GM19238 (cell line): Measurements from ENCODE around the gene TFF3.

Experiments used
- DNase-seq: peaks from one replicate; pipeline ENCODE4 v3.0.0; 2011; ENCODE audit warnings: low spot score; ENCODE audit not compliant: insufficient read length

The TFF3 gene

GRCh38 chr21:42290505-42290904 lies 24.7 kb downstream of the TFF3 start:
- no peak for DNase-seq

GRCh38 chr21:42289926-42290325 lies 25.3 kb downstream of the TFF3 start:
- DNase-seq, result no peak

GRCh38 chr21:42288962-42289361 lies 26.2 kb downstream of the TFF3 start:
- DNase-seq, result no peak

GRCh38 chr21:42287193-42288083 lies 27.8 kb downstream of the TFF3 start:
- DNase-seq, result no peak

- peak; percentile 36 for DNase-seq
Measured at GRCh38 chr21:42286416-42286815, 28.8 kb downstream of the TFF3 start.

GRCh38 chr21:42285569-42286245 lies 29.5 kb downstream of the TFF3 start:
- DNase-seq, result no peak

- DNase-seq, result no peak
Measured at GRCh38 chr21:42282715-42283114, 32.5 kb downstream of the TFF3 start.

GRCh38 chr21:42282021-42282420 lies 33.2 kb downstream of the TFF3 start:
- no peak for DNase-seq

- no peak for DNase-seq
Measured at GRCh38 chr21:42281181-42281680, 34.0 kb downstream of the TFF3 start.

GRCh38 chr21:42280356-42281180 lies 34.6 kb downstream of the TFF3 start:
- no peak for DNase-seq

- no peak for DNase-seq
Measured at GRCh38 chr21:42279888-42280287, 35.3 kb downstream of the TFF3 start.

- DNase-seq, result no peak
Measured at GRCh38 chr21:42279341-42279871, 35.8 kb downstream of the TFF3 start.

- no peak for DNase-seq
Measured at GRCh38 chr21:42278451-42279149, 36.6 kb downstream of the TFF3 start.

- DNase-seq, result no peak
Measured at GRCh38 chr21:42277593-42277992, 37.6 kb downstream of the TFF3 start.

- DNase-seq, result no peak
Measured at GRCh38 chr21:42276526-42277154, 38.6 kb downstream of the TFF3 start.

GRCh38 chr21:42276076-42276475 lies 39.1 kb downstream of the TFF3 start:
- DNase-seq, result no peak

- DNase-seq, result no peak
Measured at GRCh38 chr21:42272984-42273600, 42.1 kb downstream of the TFF3 start.

- DNase-seq, result no peak
Measured at GRCh38 chr21:42272109-42272962, 42.9 kb downstream of the TFF3 start.

- no peak for DNase-seq
Measured at GRCh38 chr21:42271065-42271464, 44.1 kb downstream of the TFF3 start.
